IPS-20b (cell line): ENCODE results near the gene COL20A1.
"Not testable (repeated sequence)": the region's sequence is repeated elsewhere in the genome, so short reads cannot be mapped to it uniquely, and the experiment has no call there.

Source experiments
- H3K27ac ChIP-seq: one replicate; pipeline ENCODE4 v1.5.1; 2013; ENCODE audit warnings: low read length
- H3K27me3 ChIP-seq: 2 replicates; pipeline ENCODE4 v1.6.1; 2013; ENCODE audit warnings: mild to moderate bottlenecking, low read length, inconsistent platforms; ENCODE audit not compliant: insufficient read depth
- H3K36me3 ChIP-seq: 2 replicates; pipeline ENCODE4 v1.6.1; 2013; ENCODE audit warnings: low read depth, mild to moderate bottlenecking, inconsistent platforms, low read length, moderate library complexity; ENCODE audit not compliant: insufficient read depth
- H3K4me1 ChIP-seq: 2 replicates; pipeline ENCODE4 v1.6.1; 2013; ENCODE audit warnings: mild to moderate bottlenecking, control low read depth, inconsistent platforms, low read length, moderate library complexity; ENCODE audit not compliant: insufficient read depth
- H3K4me3 ChIP-seq: 2 replicates; pipeline ENCODE4 v1.5.1; 2013; ENCODE audit warnings: mild to moderate bottlenecking, low read length, inconsistent platforms
- H3K9ac ChIP-seq: 2 replicates; pipeline ENCODE4 v1.6.1; 2013; ENCODE audit warnings: low read depth, mild to moderate bottlenecking, inconsistent platforms, low read length, moderate library complexity
- H3K9me3 ChIP-seq: 2 replicates; pipeline ENCODE4 v1.6.1; 2013; ENCODE audit warnings: mild to moderate bottlenecking, low read depth, low read length, inconsistent platforms; ENCODE audit not compliant: insufficient read depth

COL20A1 gene

GRCh38 chr20:63328718-63329275, 35.8 kb downstream of the COL20A1 start:
- Histone ChIP-seq H3K4me3 (no peak overlapping the region), H3K27ac (no peak overlapping the region), H3K27me3 (no peaks in the 10 kb centered on the region), H3K4me1 (no peaks in the 10 kb centered on the region), H3K9ac (no peak overlapping the region), H3K9me3 (peaks cover 5% of the 10 kb centered on the region; the same call in 1 of the 2 replicates), H3K36me3 (no peaks in the 10 kb centered on the region)

- no peak overlapping the region for H3K9ac ChIP-seq
- no peak overlapping the region for H3K27ac ChIP-seq
- no peaks in the 10 kb centered on the region for H3K36me3 ChIP-seq
- peaks cover 5% of the 10 kb centered on the region; the same call in 1 of the 2 replicates for H3K9me3 ChIP-seq
- H3K27me3 ChIP-seq = no peaks in the 10 kb centered on the region
- no peak overlapping the region for H3K4me3 ChIP-seq
- H3K4me1 ChIP-seq = no peaks in the 10 kb centered on the region
These were observed 36.5 kb downstream of the COL20A1 start for GRCh38 chr20:63329331-63330083.

GRCh38 chr20:63330084-63330760, 37.2 kb downstream of the COL20A1 start:
- H3K9me3 ChIP-seq = peaks cover 5% of the 10 kb centered on the region
- H3K36me3 ChIP-seq = no peaks in the 10 kb centered on the region
- H3K27ac ChIP-seq = no peak overlapping the region
- H3K4me3 ChIP-seq = no peak overlapping the region
- H3K27me3 ChIP-seq = no peaks in the 10 kb centered on the region
- H3K4me1 ChIP-seq = no peaks in the 10 kb centered on the region
- no peak overlapping the region for H3K9ac ChIP-seq

- H3K4me3 ChIP-seq = no peak overlapping the region
- H3K27ac ChIP-seq = no peak overlapping the region
- peaks cover 5% of the 10 kb centered on the region for H3K9me3 ChIP-seq
- H3K36me3 ChIP-seq = no peaks in the 10 kb centered on the region
- H3K4me1 ChIP-seq = no peaks in the 10 kb centered on the region
- H3K27me3 ChIP-seq = no peaks in the 10 kb centered on the region
- no peak overlapping the region for H3K9ac ChIP-seq
These were observed 38.0 kb downstream of the COL20A1 start for GRCh38 chr20:63330940-63331339.

- Histone ChIP-seq H3K9me3 (peaks cover 5% of the 10 kb centered on the region), H3K27ac (no peak overlapping the region), H3K9ac (no peak overlapping the region), H3K4me3 (no peak overlapping the region), H3K27me3 (peaks cover 2% of the 10 kb centered on the region; the same call in 1 of the 2 replicates), H3K36me3 (no peaks in the 10 kb centered on the region), H3K4me1 (no peaks in the 10 kb centered on the region)
These were observed 38.9 kb downstream of the COL20A1 start for GRCh38 chr20:63331741-63332400.

- Histone ChIP-seq H3K27me3 (peaks cover 9% of the 10 kb centered on the region), H3K27ac (no peak overlapping the region), H3K4me3 (no peak overlapping the region), H3K9me3 (peaks cover 5% of the 10 kb centered on the region), H3K36me3 (no peaks in the 10 kb centered on the region), H3K4me1 (no peaks in the 10 kb centered on the region), H3K9ac (no peak overlapping the region)
These were observed 39.7 kb downstream of the COL20A1 start for GRCh38 chr20:63332488-63333240.

- Histone ChIP-seq H3K4me1 (no peaks in the 10 kb centered on the region), H3K27ac (no peak overlapping the region), H3K9me3 (peaks cover 5% of the 10 kb centered on the region), H3K4me3 (no peak overlapping the region), H3K36me3 (no peaks in the 10 kb centered on the region), H3K9ac (no peak overlapping the region), H3K27me3 (peaks cover 16% of the 10 kb centered on the region)
These were observed 40.4 kb downstream of the COL20A1 start for GRCh38 chr20:63333241-63333836.

GRCh38 chr20:63334356-63334755, 41.4 kb downstream of the COL20A1 start:
- H3K4me1 ChIP-seq = no peaks in the 10 kb centered on the region
- peaks cover 19% of the 10 kb centered on the region for H3K27me3 ChIP-seq
- peaks cover 5% of the 10 kb centered on the region for H3K9me3 ChIP-seq
- H3K9ac ChIP-seq = no peak overlapping the region
- no peak overlapping the region for H3K27ac ChIP-seq
- no peaks in the 10 kb centered on the region for H3K36me3 ChIP-seq
- H3K4me3 ChIP-seq = no peak overlapping the region

GRCh38 chr20:63335060-63335459, 42.1 kb downstream of the COL20A1 start:
- H3K27ac ChIP-seq, H3K9ac ChIP-seq, H3K9me3 ChIP-seq, H3K4me1 ChIP-seq, H3K36me3 ChIP-seq, H3K4me3 ChIP-seq: not testable (repeated sequence)
- peaks cover 19% of the 10 kb centered on the region for H3K27me3 ChIP-seq

GRCh38 chr20:63335711-63336110, 42.7 kb downstream of the COL20A1 start:
- no peaks in the 10 kb centered on the region for H3K4me1 ChIP-seq
- no peaks in the 10 kb centered on the region for H3K36me3 ChIP-seq
- H3K27me3 ChIP-seq = peaks cover 19% of the 10 kb centered on the region
- H3K9ac ChIP-seq = no peak overlapping the region
- H3K27ac ChIP-seq = no peak overlapping the region
- peaks cover 5% of the 10 kb centered on the region for H3K9me3 ChIP-seq
- H3K4me3 ChIP-seq = no peak overlapping the region

GRCh38 chr20:63336232-63336752, 43.3 kb downstream of the COL20A1 start:
- Histone ChIP-seq H3K9ac (no peak overlapping the region), H3K9me3 (peaks cover 5% of the 10 kb centered on the region), H3K4me1 (no peaks in the 10 kb centered on the region), H3K27me3 (peaks cover 19% of the 10 kb centered on the region), H3K27ac (no peak overlapping the region), H3K4me3 (no peak overlapping the region), H3K36me3 (no peaks in the 10 kb centered on the region)
